BLaER1 treated with 17β-estradiol and CSF1 and Interleukin-3, amounts not matched to agents 10 nM and 100 nM (cell line): Measurements from ENCODE around the gene VPS8.

Source experiments
- H3K27ac ChIP-seq, 11 experiments: shearing (Covaris generic); formaldehyde crosslinking; 2 replicates each; pipeline ENCODE4 v1.8.1; 2022
- H3K27me3 ChIP-seq, 11 experiments: shearing (Covaris generic); formaldehyde crosslinking; 2 replicates each; pipeline ENCODE4 v1.8.1; 2022
- H3K36me3 ChIP-seq, 11 experiments: shearing (Covaris generic); formaldehyde crosslinking; 2 replicates each; pipeline ENCODE4 v1.8.1; 2022
- H3K4me1 ChIP-seq, 10 experiments: shearing (Covaris generic); formaldehyde crosslinking; 2 replicates each; pipeline ENCODE4 v1.8.1; 2022
- H3K4me2 ChIP-seq, 11 experiments: shearing (Covaris generic); formaldehyde crosslinking; 2 replicates each; pipeline ENCODE4 v1.8.1; 2022
- H3K4me3 ChIP-seq, 10 experiments: shearing (Covaris generic); formaldehyde crosslinking; 2 replicates each; pipeline ENCODE4 v1.8.1; 2022
- H3K9ac ChIP-seq, 11 experiments: shearing (Covaris generic); formaldehyde crosslinking; 2 replicates each; pipeline ENCODE4 v1.8.1; 2022
- H3K9me3 ChIP-seq, 11 experiments: shearing (Covaris generic); formaldehyde crosslinking; replicated peaks in 1 of 11; 2 replicates each; pipeline ENCODE4 v1.8.1; 2022
- H4K20me1 ChIP-seq, 11 experiments: shearing (Covaris generic); formaldehyde crosslinking; 2 replicates each; pipeline ENCODE4 v1.8.1; 2022
- Cebpa-rat ChIP-seq, 11 experiments: shearing (Covaris generic); IDR thresholded peaks; 2 replicates each; pipeline ENCODE4 v1.8.1; 2022

Gene VPS8

DNA sequence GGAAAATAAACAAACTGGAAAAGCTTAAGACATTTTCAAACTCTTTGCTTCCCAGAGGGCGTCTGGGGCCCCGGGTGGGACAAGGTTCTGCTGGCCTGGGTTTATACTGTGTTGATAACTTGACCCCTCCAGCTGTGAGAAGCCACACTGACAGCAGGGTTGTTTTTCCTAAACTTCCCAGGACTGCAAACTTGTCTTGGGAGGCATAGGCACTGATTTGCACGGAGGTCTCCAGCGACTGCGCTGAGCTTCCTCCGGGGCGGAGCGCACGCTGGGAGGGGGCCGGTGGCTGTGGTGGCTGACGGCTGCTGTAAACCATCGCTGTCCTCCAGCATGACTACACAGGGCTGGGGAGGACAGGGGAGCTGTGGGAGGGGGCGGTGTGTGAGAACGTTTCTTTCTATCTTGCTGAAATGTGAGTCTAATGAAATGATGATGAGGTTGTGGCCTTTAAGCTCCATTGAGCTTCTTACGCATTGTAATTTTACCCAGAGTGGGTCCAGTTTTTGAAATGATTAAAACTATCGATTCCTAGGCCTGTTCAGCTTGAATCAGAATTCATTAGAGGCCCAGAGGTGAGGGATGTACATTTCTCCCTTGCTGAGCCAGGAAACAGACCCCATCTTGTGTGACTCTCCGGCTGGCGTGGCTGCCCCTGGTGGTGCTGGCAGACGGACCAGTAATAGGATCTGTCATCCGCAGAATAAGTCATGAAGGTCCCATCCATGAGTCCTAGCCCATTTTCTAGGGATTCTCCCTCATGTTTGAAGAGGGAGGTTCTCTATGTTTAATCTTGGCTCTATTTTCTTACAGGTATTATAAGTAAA, 40.5 kb upstream of the VPS8 start:
- Histone ChIP-seq H3K27ac (no peak overlapping the region), H3K9ac (no peak overlapping the region), H3K4me3 (no peak overlapping the region), H3K4me2 (peak overlapping the region in 1 of 11 experiments; percentile 14; a peak in 1 of 22 replicates), H3K27me3 (no peaks in the 10 kb centered on the region), H3K36me3 (no peaks in the 10 kb centered on the region), H3K4me1 (peaks cover 10 to 35% (median 17%) of the 10 kb centered on the region in 10 experiments), H4K20me1 (no peaks in the 10 kb centered on the region), H3K9me3 (no peaks in the 10 kb centered on the region)
- TF ChIP-seq Cebpa-rat (IDR thresholded peaks at IDR 0.05) = no peak

DNA sequence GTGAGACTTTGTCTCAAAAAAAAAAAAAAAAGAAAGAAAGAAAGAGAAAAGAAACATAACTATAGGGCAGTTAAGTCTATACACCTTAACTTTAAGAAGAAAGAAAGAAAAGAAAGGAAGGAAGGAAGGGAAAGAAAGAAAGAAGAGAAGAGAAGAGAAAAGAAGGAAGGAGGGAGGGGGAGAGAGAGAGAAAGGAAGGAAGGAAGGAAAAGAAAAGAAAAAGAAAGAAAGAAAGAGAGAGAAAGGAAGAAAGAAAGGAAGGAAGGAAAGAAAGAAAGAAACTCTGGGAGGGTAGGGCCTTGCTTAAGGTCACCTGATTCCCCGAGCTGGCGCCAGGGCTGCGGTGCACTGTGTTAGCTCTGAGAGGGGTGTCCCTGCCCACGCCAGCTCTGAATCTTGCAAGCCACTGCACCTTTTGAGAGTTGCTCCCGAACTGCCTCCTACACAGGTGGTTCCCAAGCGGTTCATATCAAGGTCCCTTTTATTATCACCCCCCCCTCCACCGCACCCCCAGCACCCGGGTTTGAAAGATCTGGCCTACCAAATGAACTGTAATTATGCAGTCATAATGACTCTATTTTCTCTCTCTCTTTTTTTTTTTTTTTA, 39.2 kb upstream of the VPS8 start:
- H4K20me1 ChIP-seq = no peaks in the 10 kb centered on the region
- no peaks in the 10 kb centered on the region for H3K27me3 ChIP-seq
- H3K36me3 ChIP-seq = no peaks in the 10 kb centered on the region
- no peak overlapping the region for H3K27ac ChIP-seq
- no peak for TF ChIP-seq Cebpa-rat (IDR thresholded peaks at IDR 0.05)
- no peak overlapping the region for H3K9ac ChIP-seq
- H3K4me1 ChIP-seq = peaks cover 0 to 27% (median 11%) of the 10 kb centered on the region in 10 experiments; a peak in 15 of 20 replicates
- H3K4me3 ChIP-seq = no peak overlapping the region
- no peak overlapping the region for H3K4me2 ChIP-seq
- H3K9me3 ChIP-seq = no peaks in the 10 kb centered on the region

DNA sequence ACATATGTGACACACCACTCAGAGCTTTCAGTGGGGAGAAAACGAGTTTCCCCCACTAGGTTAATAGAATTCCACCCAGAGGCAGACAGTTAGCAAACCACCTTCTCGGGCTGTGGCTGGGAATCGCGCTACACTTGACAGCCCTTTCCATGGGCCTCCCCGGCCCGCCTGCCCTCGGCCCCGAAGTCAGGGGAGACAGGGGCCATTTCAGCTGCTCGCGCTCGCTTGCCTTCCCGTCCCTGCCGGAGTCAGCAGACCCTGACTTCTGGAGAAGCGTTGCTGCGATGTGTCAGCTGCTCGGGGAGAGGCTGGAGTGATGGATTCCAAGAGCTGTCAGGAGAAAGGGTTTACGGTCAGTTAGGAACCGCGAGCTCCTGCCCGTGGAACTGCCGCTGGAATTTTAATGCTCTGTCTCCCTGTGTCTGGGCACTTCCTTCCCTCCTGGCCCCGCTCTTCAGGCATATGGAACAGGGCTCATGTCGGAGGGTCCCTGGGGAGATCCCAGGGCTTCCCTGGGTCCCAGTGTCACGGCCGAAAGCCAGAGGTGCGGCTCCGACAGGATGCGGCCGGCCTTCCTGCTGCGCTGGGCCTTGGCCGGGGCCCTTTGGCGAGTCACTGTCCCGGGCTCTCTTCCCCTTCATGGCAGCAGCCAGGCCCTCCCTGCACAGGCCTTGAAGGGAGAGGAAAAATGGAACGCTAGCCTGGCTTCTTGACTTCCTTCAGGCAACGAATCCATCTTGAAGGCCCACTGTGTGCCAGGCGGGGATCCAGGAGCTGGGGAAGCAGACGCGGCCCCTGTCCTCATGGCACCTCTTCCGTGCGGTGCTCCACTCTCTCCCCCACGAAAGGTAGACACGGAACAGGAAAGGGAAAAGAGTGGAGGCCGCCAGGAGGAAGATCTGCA, 38.4 kb upstream of the VPS8 start:
- no peak for TF ChIP-seq Cebpa-rat (IDR thresholded peaks at IDR 0.05)
- Histone ChIP-seq H3K4me1 (peaks cover 8 to 28% (median 17%) of the 10 kb centered on the region in 10 experiments), H3K36me3 (no peaks in the 10 kb centered on the region), H3K27me3 (peaks cover 0 to 1% (median 0%) of the 10 kb centered on the region in 11 experiments; a peak in 1 of 22 replicates), H3K4me3 (no peak overlapping the region), H3K9ac (no peak overlapping the region), H3K9me3 (no peaks in the 10 kb centered on the region), H3K4me2 (no peak overlapping the region), H3K27ac (no peak overlapping the region), H4K20me1 (no peaks in the 10 kb centered on the region)

DNA sequence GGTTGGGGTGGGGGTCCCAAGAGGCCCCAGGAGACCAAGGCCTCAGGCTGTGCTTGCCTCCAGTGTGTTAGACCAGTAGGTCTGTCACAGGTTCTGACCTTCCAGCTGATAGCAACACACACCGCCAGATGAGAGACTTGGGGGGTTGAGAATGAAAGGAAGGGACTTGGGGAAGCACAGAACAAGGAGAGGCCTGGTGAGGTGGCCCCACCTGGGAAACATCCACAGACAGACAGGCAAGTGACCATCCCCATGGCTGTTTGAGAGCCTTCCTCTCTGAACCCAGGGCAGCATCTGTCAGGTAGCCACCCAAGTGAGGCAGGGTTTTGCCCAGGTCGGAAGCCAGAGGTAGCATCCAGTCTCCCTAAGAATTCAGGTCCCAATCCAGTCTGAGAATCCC, 35.0 kb upstream of the VPS8 start:
- Histone ChIP-seq H3K27me3 (peaks cover 0 to 10% (median 0%) of the 10 kb centered on the region in 11 experiments; a peak in 4 of 22 replicates), H3K4me1 (peaks cover 20 to 44% (median 36%) of the 10 kb centered on the region in 10 experiments), H3K27ac (no peak overlapping the region), H3K9me3 (no peaks in the 10 kb centered on the region), H3K9ac (peak overlapping the region in 4 of 11 experiments; percentile 3 to 43 (median 24); a peak in 2 of 22 replicates), H3K36me3 (no peaks in the 10 kb centered on the region), H4K20me1 (no peaks in the 10 kb centered on the region), H3K4me3 (no peak overlapping the region), H3K4me2 (no peak overlapping the region)
- TF ChIP-seq Cebpa-rat (IDR thresholded peaks at IDR 0.05) = no peak

DNA sequence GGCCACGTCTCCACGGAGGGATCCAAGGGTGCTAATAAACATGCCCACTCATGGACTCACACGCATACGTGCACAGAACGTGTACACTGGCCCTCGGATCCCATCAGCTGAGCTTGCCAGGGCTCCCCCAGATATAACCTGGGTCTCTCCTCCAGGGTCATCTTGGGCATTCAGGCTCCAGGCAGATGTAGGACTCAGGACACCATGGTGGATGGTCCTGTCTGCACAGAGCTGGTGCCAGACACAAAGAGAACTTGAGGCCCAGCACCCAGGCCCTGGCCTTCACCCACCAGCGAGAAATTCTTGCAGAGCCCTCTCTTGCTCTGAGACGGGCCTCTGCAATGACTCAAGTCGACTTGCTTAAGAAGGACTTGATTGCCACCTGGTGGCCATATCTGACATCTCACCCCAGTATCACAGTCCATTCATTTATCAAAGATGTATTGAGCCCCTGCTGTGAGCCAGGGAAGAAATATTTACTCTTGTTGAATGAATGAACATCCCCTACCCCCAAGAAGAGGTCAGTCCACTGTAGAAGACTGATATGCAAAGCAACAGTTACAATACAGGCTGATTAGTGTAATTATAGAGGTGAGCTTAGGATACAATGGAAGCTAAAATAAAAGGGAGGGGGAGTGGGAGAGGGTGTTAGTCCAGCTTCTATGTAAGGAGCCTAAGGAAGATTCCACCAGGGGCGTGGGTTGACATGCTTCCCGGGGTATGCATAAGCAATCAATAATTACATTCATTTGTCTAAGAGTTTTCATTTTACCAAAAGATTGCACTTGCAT, 34.2 kb upstream of the VPS8 start:
- no peak for TF ChIP-seq Cebpa-rat (IDR thresholded peaks at IDR 0.05)
- Histone ChIP-seq H3K36me3 (no peaks in the 10 kb centered on the region), H3K27me3 (peaks cover 0 to 10% (median 0%) of the 10 kb centered on the region in 11 experiments; a peak in 4 of 22 replicates), H3K4me2 (peak overlapping the region; percentile 64 to 86 (median 74)), H3K9me3 (no peaks in the 10 kb centered on the region), H3K4me1 (peaks cover 20 to 53% (median 43%) of the 10 kb centered on the region in 10 experiments), H3K27ac (no peak overlapping the region), H3K9ac (peak overlapping the region in 2 of 11 experiments; percentile 43 to 54; a peak in 2 of 22 replicates), H4K20me1 (no peaks in the 10 kb centered on the region), H3K4me3 (no peak overlapping the region)

DNA sequence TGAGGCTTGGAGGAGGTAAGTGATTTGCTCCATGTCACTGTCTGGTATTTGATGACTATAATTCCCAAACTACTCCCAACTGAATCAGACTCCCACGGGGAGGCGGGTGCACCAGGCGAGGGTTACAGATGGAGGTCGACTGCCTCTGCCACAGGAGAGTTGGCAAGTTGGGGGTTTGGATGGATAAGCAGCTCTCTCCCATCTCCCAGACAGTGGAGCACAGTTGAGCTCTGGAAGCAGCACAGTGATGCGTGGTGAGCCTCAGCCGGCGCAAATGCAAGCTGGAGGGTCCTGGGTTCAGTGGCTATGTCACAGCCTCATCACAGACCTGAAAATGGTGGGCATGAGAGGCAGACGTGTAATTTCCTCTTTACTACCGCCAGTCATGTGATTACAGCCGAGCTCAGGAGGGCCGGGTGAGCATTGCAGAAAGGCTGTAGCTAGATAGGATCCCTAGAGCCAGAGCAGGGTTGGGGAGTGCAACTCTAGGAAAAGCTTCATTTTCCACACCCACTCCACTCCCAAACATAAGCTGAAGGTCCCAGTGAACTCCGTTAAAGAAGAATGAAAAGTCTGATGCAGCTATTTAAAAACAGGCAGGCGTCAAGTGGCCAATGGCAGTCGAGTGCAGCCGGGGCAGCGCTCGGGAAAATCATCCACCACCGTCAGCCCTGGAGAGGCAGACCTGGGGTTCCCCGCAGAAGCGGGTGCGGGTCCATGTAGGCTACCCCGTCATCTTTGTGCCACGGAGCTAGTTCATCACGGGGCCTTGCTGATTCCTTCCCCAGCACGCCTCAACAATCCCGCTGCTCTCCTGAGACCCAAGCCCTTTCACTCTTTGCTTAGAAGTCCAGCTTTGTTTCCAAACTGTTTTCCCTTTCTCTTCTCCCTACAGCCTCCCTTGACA, 33.3 kb upstream of the VPS8 start:
- Histone ChIP-seq H3K9ac (peak overlapping the region in 3 of 11 experiments; percentile 18 to 54 (median 31); a peak in 2 of 22 replicates), H3K27me3 (peaks cover 0 to 10% (median 0%) of the 10 kb centered on the region in 11 experiments; a peak in 4 of 22 replicates), H3K4me2 (peak overlapping the region; percentile 64 to 86 (median 74)), H3K9me3 (no peaks in the 10 kb centered on the region), H4K20me1 (no peaks in the 10 kb centered on the region), H3K27ac (no peak overlapping the region), H3K36me3 (no peaks in the 10 kb centered on the region), H3K4me1 (peaks cover 20 to 59% (median 51%) of the 10 kb centered on the region in 10 experiments), H3K4me3 (peak overlapping the region in 1 of 10 experiments; percentile 36; a peak in 1 of 20 replicates)
- TF ChIP-seq Cebpa-rat (IDR thresholded peaks at IDR 0.05) = no peak

DNA sequence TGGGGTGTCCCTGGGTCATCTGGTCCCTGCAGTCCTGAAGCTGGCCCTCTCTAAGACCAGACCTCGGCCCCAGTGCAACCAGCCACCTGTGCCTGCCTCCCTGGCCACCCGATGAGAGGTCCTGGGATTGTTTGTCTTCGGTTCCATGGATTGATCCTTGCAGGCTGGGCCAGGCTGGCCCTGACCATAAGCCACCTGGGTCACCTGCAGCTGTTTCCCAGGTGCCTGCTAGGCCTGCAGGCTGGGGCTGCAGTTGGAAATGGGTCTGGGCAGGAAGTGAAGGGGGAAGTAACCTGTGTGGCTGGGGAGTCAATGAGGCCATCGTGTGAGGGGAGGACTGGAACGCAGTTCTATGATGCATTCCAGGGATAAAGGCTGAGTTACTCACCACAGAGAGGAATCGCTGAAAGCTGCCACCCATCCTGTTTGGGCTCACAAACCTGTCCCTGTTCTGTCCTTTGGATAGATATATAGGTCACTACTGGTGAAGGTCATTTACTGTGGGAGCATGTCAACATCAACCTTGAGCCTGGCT, 30.9 kb upstream of the VPS8 start:
- no peak for TF ChIP-seq Cebpa-rat (IDR thresholded peaks at IDR 0.05)
- Histone ChIP-seq H3K27me3 (peaks cover 0 to 10% (median 0%) of the 10 kb centered on the region in 11 experiments; a peak in 4 of 22 replicates), H3K9me3 (no peaks in the 10 kb centered on the region), H3K4me1 (peaks cover 37 to 81% (median 75%) of the 10 kb centered on the region in 10 experiments), H3K36me3 (no peaks in the 10 kb centered on the region), H3K9ac (no peak overlapping the region; a peak in 1 of 22 replicates), H3K4me2 (peak overlapping the region in 9 of 11 experiments; percentile 6 to 96 (median 36); a peak in 15 of 22 replicates), H3K27ac (no peak overlapping the region), H4K20me1 (no peaks in the 10 kb centered on the region), H3K4me3 (no peak overlapping the region)
